ENCODE data around the gene MYH14.

- TF ChIP-seq, protein P1, sequence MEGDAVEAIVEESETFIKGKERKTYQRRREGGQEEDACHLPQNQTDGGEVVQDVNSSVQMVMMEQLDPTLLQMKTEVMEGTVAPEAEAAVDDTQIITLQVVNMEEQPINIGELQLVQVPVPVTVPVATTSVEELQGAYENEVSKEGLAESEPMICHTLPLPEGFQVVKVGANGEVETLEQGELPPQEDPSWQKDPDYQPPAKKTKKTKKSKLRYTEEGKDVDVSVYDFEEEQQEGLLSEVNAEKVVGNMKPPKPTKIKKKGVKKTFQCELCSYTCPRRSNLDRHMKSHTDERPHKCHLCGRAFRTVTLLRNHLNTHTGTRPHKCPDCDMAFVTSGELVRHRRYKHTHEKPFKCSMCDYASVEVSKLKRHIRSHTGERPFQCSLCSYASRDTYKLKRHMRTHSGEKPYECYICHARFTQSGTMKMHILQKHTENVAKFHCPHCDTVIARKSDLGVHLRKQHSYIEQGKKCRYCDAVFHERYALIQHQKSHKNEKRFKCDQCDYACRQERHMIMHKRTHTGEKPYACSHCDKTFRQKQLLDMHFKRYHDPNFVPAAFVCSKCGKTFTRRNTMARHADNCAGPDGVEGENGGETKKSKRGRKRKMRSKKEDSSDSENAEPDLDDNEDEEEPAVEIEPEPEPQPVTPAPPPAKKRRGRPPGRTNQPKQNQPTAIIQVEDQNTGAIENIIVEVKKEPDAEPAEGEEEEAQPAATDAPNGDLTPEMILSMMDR (IDR thresholded peaks at IDR 0.05), result no peak
- no peak for TF ChIP-seq POLR2A (IDR thresholded peaks at IDR 0.05)
These were observed 107.5 kb downstream of the MYH14 start for GRCh38 chr19:50310759-50311465.
